ELR (cell line): ENCODE results near the gene DCUN1D2.

Source experiments
- DNase-seq: peaks from one replicate; pipeline ENCODE4 v3.0.0-alpha.2; 2015; ENCODE audit warnings: low read depth

DCUN1D2 gene

GRCh38 chr13:113519556-113519955 lies 29.0 kb upstream of the DCUN1D2 start:
- DNase-seq = no peak

GRCh38 chr13:113518076-113518803 lies 27.7 kb upstream of the DCUN1D2 start:
- no peak for DNase-seq

DNA sequence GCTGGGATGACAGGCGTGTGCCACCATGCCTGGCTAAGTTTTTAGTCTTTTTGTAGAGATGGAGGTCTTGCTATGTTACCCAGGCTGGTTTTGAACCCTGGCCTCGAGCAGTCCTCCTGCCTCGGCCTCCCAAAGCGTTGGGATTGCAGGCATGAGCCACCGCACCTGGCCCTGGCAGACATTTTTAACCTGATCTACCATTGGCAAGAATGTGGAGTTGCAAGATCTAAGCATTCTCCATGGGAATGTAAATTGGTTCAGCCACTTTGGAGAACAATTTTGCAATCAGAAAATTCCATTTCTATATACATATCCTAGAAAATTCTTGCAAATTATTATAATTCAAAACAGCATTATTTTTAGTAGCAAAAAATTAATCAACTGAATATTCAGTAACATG lies 24.3 kb upstream of the DCUN1D2 start:
- DNase-seq = no peak

GRCh38 chr13:113513761-113514160 lies 23.2 kb upstream of the DCUN1D2 start:
- no peak for DNase-seq

- no peak for DNase-seq
Measured at GRCh38 chr13:113511361-113511760, 20.9 kb upstream of the DCUN1D2 start.

- DNase-seq = no peak
Measured at GRCh38 chr13:113510871-113511270, 20.4 kb upstream of the DCUN1D2 start.

DNA sequence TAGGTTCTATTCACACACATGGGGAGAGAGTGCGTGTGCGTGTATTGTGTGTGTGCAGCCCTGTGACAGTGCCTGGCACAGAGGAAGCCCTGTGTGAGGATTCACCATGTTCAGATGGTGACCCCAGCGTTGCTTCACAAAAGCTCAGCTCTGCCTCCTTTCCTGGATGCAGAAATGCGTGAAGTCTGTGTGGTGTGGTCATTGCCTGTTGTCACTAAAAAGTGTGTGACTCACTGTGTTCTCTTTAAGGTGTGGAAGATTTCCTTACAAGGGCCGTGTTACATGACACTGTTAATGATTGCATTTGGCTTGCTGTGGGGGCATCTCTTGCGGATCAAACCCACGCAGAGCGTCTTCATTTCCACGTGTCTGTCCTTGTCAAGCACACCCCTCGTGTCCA lies 19.5 kb upstream of the DCUN1D2 start:
- DNase-seq = no peak

DNA sequence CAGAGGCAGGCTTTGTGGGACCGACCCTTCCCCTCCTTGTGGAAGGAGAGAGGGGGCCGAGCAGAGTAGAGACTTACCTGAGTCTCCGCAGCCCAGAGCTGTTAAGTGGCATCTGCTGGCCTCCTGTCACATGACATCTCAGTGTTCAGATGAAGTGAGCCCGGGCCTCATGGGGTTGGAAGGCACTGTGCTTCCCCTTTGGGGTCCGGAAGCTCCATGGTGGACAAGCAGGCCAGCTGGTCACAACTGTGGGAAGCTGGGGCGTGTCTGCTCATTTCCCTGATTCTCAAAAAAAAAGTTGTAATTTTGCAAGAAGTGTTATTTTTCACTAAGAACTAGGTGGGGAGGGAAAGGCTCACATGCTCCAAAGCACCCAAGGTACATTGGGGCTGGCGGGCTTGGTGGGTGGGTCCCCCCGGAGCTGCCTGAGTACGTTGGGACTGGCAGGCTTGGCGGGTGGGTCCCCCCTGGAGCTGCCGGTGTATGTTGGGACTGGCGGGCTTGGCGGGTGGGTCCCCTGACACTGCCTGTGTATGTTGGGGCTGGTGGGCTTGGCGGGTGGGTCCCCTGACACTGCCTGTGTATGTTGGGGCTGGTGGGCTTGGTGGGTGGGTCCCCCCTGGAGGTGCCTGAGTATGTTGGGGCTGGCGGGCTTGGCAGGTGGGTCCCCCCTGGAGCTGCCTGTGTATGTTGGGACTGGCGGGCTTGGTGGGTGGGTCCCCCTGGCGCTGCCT lies 18.2 kb upstream of the DCUN1D2 start:
- no peak for DNase-seq

- no peak for DNase-seq
Measured at GRCh38 chr13:113507505-113508345, 17.2 kb upstream of the DCUN1D2 start.

GRCh38 chr13:113506871-113507388 lies 16.4 kb upstream of the DCUN1D2 start:
- no peak for DNase-seq

GRCh38 chr13:113506025-113506685 lies 15.6 kb upstream of the DCUN1D2 start:
- no peak for DNase-seq

GRCh38 chr13:113502686-113503085 lies 12.2 kb upstream of the DCUN1D2 start:
- DNase-seq = no peak

DNA sequence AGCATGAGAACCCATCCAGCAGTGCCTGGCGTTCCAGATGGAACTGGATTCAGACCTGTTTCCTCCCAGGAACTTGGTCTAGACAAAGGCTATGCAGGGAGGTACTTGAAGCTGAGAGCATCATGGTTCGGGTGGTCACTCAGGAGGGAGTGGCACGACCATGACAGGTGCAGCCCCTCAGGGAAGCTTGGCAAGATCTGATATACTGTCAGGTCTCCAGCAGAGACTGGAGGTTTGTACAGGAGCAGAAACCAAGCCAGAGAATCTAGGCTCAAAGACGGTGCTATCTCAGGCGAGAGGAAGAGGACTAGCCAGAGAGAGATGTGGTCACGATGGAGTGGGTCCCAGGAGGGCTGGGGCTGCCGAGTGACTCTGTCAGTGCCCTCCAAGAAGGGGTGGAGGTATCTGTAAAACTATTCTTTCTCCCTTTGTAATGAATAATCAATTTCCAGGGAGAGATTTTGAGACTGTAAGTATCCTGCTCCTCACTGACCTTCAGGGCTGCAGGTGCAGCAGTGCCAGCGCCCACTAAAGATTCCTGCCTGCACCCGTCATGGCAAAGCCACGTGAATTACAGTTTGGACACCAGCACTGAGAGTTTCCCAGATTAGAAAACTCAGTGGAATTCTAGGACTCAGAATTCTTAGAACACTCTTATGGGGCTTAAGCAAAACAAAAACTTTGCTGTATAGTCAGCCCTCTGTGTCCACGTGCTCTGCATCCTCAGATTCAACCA lies 10.2 kb upstream of the DCUN1D2 start:
- no peak for DNase-seq

DNA sequence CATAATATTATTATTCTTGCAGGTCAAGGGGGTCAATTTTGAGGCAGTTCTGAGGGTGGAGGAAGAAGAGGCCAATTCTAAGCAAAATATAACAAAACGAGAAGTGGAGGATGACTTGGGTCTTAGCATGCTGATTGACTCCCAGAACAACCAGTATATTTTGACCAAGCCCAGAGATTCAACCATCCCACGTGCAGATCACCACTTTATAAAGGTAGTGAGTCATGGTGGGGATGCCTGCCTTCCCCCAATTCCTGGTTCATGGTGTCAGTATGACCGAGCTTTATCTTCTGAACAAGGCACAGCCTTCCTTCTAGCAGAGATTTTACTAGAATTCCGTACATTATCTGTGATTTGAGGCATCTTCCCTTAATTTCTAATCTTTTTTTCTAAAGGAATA lies 9.4 kb upstream of the DCUN1D2 start:
- peak; percentile 79 for DNase-seq

DNA sequence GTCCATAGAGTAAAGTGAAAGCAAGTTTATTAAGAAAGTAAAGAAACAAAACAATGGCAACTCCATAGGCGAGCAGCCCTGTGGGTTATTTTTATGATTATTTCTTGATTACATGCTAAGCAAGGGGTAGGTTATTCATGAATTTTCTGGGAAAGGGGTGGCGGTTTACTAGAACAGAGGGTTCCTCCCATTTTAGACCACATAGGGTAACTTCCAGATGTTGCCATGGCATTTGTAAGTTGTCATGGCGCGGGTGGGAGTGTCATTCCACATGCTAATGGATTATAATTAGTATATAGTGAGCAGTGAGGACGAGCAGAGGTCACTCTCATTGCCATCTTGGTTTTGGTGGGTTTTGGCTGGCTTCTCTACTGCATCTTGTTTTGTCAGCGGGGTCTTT lies 8.4 kb upstream of the DCUN1D2 start:
- DNase-seq = no peak

DNA sequence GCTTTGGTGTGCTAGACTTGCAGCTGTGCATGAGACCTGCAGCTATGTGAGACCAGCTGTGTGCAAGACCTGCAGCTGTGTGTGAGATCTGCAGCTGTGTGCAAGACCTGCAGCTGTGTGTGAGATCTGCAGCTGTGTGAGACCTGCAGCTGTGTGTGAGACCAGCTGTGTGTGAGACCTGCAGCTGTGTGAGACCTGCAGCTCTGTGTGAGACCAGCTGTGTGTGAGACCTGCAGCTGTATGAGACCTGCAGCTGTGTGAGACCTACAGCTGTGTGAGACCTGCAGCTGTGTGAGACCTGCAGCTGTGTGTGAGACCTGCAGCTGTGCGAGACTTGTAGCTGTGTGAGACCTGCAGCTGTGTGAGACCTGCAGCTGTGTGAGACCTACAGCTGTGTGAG lies 6.7 kb upstream of the DCUN1D2 start:
- DNase-seq = no peak

DNA sequence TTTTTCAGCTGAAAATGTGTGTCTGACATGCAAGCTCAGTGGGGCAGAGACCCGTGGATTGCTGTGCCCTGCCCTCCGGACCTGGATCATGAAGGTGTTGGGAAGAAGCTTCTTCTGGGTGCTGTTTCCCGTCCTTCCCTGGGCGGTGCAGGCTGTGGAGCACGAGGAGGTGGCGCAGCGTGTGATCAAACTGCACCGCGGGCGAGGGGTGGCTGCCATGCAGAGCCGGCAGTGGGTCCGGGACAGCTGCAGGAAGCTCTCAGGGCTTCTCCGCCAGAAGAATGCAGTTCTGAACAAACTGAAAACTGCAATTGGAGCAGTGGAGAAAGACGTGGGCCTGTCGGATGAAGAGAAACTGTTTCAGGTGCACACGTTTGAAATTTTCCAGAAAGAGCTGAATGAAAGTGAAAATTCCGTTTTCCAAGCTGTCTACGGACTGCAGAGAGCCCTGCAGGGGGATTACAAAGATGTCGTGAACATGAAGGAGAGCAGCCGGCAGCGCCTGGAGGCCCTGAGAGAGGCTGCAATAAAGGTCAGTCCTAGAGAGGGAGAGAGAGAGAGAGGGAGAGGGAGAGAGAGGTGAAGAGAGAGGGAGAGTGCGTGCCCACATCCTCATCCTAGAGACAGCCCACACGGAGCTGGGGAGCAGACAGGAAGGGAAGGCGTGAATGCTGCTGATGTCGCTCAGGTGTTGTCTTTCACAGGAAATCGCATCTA lies 5.1 kb upstream of the DCUN1D2 start:
- no peak for DNase-seq

DNA sequence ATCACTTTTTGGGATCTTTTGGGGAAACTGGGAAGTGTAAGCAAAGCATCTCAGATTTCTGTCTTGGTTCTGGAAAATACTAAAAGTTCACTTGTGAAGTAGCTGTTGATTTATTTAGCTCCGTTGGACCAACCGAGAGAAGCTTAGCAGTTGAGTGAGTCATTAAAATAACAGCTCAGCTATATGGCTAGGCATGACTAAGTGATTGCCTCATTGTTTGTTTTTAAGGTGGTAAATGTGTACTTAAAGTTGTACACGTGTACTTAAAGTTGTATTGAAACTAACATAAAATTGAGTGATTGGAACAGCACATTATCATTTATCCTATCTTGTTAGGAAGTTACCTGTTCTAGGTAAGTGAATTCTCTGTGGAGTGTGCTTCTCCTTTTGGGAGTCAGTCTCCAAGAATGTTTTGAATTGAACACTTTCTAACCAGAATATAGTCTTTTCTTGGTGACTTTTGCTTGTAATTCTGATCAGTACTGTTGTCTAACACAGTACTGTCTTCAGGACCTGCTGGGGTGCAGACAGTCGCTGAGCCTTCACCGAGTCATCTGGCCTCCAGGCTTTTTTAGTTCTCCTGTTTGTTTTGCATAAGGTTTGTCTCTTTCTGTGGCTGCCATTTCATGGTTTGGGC lies 2.9 kb upstream of the DCUN1D2 start:
- peak; percentile 96 for DNase-seq

DNA sequence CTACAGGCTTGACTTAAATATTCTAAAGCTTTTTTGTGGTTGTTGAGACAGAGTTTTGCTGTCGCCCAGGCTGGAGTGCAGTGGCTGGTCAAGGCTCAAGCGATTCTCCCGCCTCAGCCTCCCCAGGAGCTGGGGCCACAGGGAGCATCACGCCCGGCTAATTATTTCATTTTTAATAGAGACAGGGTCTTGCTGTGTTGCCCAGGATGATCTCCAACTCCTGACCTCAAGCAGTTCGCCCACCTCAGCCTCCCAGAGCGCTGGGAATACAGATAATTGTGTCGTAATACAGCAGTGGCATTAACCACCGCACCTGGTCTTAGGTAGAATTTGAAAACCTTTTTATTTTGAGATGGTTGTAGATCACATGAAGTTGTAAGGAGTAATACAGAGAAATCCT lies 1.5 kb upstream of the DCUN1D2 start:
- DNase-seq = no peak

GRCh38 chr13:113491418-113491883 lies 940 bp upstream of the DCUN1D2 start:
- DNase-seq = peak; percentile 63
